Stimulated activated effector memory CD8-positive, alpha-beta T cell treated with anti-CD3 and anti-CD28 coated beads, Interleukin-12 subunit alpha, Interleukin-12 subunit beta, amount 100 ng/mL, for 72 hours (primary cell): ENCODE results near the gene MPPED2.

ENCODE experiments used
- ATAC-seq: fragments of 150-1000 bp; cut with Tn5 transposase; 2 replicates; pipeline ENCODE4 v1.10.0; 2021
- DNase-seq, 2 donors: peaks; one replicate each; pipeline ENCODE4 v3.0.0; 2021 to 2022; ENCODE audit warnings: low spot score in 2 of 2
- H3K27ac Mint-ChIP-seq: one replicate; pipeline ENCODE4 v1.8.0; 2022; ENCODE audit warnings: mild to moderate bottlenecking, mixed read lengths
- H3K36me3 Mint-ChIP-seq: one replicate; pipeline ENCODE4 v1.8.0; 2022; ENCODE audit warnings: mild to moderate bottlenecking, mixed read lengths
- H3K4me1 Mint-ChIP-seq: one replicate; pipeline ENCODE4 v1.8.0; 2022; ENCODE audit warnings: mixed read lengths
- H3K4me3 Mint-ChIP-seq: one replicate; pipeline ENCODE4 v1.8.0; 2022; ENCODE audit warnings: mild to moderate bottlenecking, mixed read lengths
- H3K9me3 Mint-ChIP-seq: one replicate; pipeline ENCODE4 v1.8.0; 2022; ENCODE audit warnings: mixed read lengths

The MPPED2 gene

DNA sequence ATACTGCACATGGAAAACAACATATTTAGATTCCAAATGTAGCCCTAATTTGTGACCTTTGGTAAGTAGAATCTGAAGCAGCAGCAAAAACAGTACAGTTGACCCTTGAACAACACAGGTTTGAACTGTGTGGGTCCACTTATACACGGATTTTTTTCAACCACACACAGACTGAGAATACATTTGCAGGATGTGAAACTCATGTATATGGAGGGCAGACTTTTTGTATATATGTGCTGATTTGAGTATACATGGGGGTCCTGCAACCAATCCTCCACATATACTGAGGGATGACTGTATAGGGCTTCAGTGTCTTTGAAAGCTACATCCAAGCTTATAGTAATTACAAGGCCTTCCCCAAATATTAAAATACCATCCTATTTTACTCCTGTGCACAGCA is 120.5 kb downstream of the MPPED2 start:
- no peak overlapping the region for H3K4me3 Mint-ChIP-seq
- DNase-seq (no peak), ATAC-seq (no peak)
- H3K36me3 Mint-ChIP-seq: no peaks in the 10 kb centered on the region
- no peaks in the 10 kb centered on the region for H3K9me3 Mint-ChIP-seq
- H3K27ac Mint-ChIP-seq: no peak overlapping the region
- no peaks in the 10 kb centered on the region for H3K4me1 Mint-ChIP-seq

DNA sequence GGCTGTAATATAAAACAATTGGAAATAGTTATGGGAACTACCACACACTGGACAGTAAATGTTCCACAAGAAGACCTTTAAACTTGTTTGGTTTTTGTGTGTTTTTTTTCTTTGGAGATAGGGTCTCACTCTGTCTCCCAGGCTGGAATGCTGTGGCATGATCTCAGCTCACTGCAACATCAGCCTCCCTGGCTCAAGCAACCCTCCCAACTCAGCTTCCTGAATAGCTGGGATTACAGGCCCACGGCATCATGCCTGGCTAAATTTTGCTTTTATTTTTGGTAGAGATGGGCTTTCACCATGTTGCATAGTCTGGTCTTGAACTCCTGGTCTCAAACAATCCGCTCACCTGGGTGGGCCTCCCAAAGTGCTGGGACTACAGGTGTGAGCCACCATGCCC is 121.0 kb downstream of the MPPED2 start:
- ATAC-seq (no peak), DNase-seq (no peak)
- no peaks in the 10 kb centered on the region for H3K9me3 Mint-ChIP-seq
- no peaks in the 10 kb centered on the region for H3K36me3 Mint-ChIP-seq
- H3K4me3 Mint-ChIP-seq: no peak overlapping the region
- H3K4me1 Mint-ChIP-seq: no peaks in the 10 kb centered on the region
- H3K27ac Mint-ChIP-seq: no peak overlapping the region

DNA sequence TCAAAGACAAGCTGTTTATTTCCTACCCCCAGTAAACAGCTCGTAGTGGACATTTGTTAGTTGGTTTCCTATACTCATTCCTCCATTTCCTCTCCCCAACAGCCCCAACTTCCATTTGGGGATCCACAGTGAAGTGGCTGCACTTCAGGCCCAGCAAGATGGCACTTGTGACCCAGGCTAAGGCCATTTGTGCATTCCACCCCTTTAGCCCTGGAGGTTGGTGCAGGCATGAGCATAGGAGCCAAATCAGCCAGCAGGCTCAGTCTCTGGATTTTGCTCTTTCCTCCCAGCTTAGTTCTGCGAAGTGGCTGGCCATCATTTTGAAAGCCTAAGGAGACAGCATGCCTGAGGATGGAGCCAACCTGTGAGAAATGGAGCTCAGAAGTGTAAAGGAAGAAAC is 122.9 kb downstream of the MPPED2 start:
- ATAC-seq: no peak
- Mint-ChIP-seq H3K27ac (no peak overlapping the region), H3K4me3 (no peak overlapping the region), H3K9me3 (no peaks in the 10 kb centered on the region), H3K36me3 (no peaks in the 10 kb centered on the region), H3K4me1 (no peaks in the 10 kb centered on the region)
- no peak for DNase-seq

DNA sequence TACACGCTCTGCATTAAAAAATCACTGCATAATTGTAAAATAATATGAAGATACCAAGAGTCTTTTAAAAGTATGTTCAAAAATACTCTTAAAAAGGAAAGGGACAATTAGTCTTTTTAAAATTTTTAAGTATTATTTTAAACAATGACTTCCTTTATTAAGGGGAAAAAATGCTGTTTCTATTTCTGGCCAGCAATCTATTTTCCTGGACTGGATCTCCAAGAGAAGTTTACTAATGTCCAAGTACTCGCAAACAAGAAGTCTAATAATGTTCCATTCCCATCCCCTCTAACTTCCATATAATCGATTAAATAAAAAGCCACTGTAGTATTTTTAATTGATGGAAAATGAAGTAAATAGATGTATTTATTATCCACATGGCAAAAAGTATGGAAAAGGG is 123.7 kb downstream of the MPPED2 start:
- DNase-seq: no peak
- Mint-ChIP-seq H3K27ac (no peak overlapping the region), H3K9me3 (no peaks in the 10 kb centered on the region)

DNA sequence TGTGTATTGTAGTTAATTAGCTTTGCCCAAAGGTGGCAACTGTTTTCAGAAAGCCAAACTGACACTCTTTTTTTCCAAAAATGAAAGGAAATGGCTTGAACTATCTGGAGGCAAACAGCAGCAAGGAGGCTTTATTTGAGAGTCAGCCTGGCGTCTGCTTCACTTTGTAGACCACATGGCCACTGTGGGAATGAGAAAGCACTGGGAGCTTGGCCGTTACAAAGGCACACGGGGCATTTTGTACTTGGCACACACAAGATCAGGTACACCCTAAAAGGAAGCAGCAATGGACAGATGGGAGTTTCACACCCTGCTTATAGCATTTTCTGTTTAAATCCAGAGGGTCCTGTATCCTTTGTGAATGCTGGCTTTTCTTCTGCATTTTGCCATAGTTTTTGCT is 126.3 kb downstream of the MPPED2 start:
- H3K4me1 Mint-ChIP-seq: no peaks in the 10 kb centered on the region
- no peak for DNase-seq
- H3K9me3 Mint-ChIP-seq: no peaks in the 10 kb centered on the region
- H3K36me3 Mint-ChIP-seq: no peaks in the 10 kb centered on the region
- H3K4me3 Mint-ChIP-seq: no peak overlapping the region
- H3K27ac Mint-ChIP-seq: no peak overlapping the region
- ATAC-seq: no peak

More for the DNA sequence above, 123.7 kb downstream of the MPPED2 start:
- ATAC-seq: no peak
- H3K36me3 Mint-ChIP-seq: no peaks in the 10 kb centered on the region
- no peak overlapping the region for H3K4me3 Mint-ChIP-seq
- no peaks in the 10 kb centered on the region for H3K4me1 Mint-ChIP-seq

DNA sequence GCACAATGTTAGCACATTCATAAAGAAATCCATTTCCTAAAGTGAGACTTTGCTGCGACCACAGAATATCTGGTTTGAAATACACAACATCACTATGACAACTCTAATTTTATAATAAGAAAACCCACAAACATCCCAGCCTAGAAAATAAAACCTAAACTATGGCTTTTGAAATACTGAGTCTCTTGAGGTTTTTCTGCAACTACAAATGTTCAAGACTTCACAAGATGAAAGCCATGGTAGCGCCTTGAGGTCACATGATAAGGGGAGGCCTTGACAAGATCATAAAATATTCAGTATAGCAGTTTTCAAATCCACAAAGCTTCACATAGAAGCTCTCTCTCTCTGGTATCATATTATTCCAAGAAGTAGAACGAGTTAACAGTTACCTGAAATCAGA is 126.8 kb downstream of the MPPED2 start:
- no peaks in the 10 kb centered on the region for H3K36me3 Mint-ChIP-seq
- ATAC-seq: no peak
- no peaks in the 10 kb centered on the region for H3K9me3 Mint-ChIP-seq
- H3K4me1 Mint-ChIP-seq: no peaks in the 10 kb centered on the region
- H3K27ac Mint-ChIP-seq: no peak overlapping the region
- no peak overlapping the region for H3K4me3 Mint-ChIP-seq
- no peak for DNase-seq

DNA sequence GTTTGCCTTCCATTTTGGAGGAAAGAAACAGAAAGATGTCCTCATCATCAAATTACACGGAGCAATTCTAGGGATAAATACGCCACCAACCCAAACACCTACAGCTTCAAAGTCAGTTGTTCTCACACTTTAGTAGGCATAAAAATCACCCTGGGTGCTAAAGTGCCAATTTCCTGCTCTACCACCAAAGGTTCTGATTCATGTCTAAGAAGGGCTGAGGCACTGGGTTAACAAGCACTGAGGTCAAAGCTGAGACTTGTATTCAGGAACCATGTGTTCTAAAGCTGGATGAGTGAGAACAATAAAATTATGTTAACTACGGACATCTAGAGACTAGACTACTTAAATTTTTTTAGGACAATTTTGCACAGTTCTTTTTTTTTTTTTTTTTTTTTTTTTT is 127.6 kb downstream of the MPPED2 start:
- DNase-seq (no peak), ATAC-seq (no peak)
- H3K36me3 Mint-ChIP-seq: no peaks in the 10 kb centered on the region
- H3K27ac Mint-ChIP-seq: no peak overlapping the region
- H3K4me3 Mint-ChIP-seq: no peak overlapping the region
- H3K4me1 Mint-ChIP-seq: no peaks in the 10 kb centered on the region
- no peaks in the 10 kb centered on the region for H3K9me3 Mint-ChIP-seq

DNA sequence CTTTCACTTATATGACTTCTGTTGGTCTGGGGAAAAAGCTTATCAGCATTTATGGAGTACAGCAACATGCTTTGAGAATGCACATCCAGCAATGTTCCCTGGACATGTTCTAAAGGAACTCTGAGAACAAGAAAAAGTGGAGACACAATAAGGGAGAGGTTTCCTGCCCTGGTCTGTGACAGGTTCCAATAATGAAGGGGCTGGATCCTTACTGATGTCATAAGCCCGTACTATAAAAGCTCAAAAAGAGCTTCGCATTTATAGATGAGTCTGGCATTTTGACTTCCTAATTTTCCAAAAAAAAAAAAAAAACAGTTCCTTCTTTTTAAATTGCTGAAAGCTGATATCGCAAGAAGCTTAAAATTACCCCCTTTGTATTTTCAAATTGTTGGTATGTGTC is 129.1 kb downstream of the MPPED2 start:
- H3K27ac Mint-ChIP-seq: no peak overlapping the region
- ATAC-seq (no peak), DNase-seq (no peak)
- no peaks in the 10 kb centered on the region for H3K9me3 Mint-ChIP-seq
- H3K36me3 Mint-ChIP-seq: no peaks in the 10 kb centered on the region
- H3K4me1 Mint-ChIP-seq: peaks cover 3% of the 10 kb centered on the region
- H3K4me3 Mint-ChIP-seq: no peak overlapping the region

DNA sequence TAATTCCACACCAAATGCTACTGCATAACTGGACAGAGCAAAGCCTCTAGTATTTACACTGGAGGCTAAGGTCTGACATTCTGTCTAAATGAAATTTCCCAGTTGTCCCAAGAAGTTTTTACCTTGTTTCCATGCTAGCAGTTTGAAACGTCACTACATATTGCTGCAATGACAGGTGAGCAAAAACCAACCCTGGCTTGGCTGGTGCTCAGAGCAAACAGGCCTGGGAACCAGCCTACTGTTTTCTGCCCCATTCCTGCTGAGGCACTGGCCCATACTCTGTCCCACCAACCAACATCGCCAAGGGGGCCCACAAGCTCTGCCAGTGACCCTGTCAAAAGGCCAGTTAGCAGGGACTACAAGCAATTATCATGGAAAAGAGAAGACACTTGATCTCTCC is 131.1 kb downstream of the MPPED2 start:
- H3K9me3 Mint-ChIP-seq: no peaks in the 10 kb centered on the region
- DNase-seq (no peak), ATAC-seq (no peak)
- H3K4me1 Mint-ChIP-seq: peaks cover 5% of the 10 kb centered on the region
- H3K27ac Mint-ChIP-seq: no peak overlapping the region
- H3K4me3 Mint-ChIP-seq: no peak overlapping the region
- H3K36me3 Mint-ChIP-seq: no peaks in the 10 kb centered on the region

DNA sequence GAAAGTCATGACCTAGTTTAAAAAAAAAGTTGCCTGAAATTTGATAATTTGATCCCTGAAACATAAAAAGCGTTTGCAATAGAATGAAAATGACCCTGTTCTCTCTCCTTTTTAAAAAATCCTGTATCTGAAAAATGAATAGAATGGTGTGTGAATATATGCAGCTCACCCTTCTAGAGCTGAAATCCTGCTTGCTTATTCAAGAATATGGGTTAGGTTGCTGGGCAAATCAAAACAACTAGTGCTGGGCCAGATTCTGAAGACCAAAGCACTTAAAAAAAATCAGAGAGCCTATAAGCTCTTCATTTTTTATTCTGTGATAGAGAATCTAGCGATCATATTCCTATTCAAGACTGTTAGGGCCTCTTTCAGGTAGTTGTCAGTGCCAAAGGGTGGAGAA is 131.6 kb downstream of the MPPED2 start:
- H3K36me3 Mint-ChIP-seq: no peaks in the 10 kb centered on the region
- H3K4me3 Mint-ChIP-seq: no peak overlapping the region
- no peak overlapping the region for H3K27ac Mint-ChIP-seq
- peaks cover 5% of the 10 kb centered on the region for H3K4me1 Mint-ChIP-seq
- DNase-seq (no peak), ATAC-seq (no peak)
- no peaks in the 10 kb centered on the region for H3K9me3 Mint-ChIP-seq

DNA sequence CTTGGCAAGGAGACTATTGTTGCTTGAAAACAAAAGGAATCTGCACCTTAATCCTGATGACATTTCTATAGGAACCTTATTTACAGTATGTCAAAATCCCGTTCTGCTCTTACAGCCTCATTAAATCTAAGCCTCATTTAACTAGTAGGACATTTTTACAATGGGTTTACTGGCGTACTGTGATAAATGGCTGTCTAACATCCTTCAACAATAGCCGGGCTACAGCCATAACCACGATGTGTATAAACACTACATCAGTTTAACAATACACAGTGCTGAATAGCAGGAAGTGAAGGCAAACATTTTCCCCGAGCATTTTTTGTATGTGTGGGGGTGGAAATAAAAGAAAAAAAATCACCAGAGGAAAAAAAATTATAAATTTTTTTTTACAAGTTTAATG is 132.0 kb downstream of the MPPED2 start:
- DNase-seq: no peak
- H3K27ac Mint-ChIP-seq: no peak overlapping the region
- no peak overlapping the region for H3K4me3 Mint-ChIP-seq
- no peaks in the 10 kb centered on the region for H3K36me3 Mint-ChIP-seq
- no peaks in the 10 kb centered on the region for H3K9me3 Mint-ChIP-seq
- peaks cover 5% of the 10 kb centered on the region for H3K4me1 Mint-ChIP-seq
- ATAC-seq: no peak

DNA sequence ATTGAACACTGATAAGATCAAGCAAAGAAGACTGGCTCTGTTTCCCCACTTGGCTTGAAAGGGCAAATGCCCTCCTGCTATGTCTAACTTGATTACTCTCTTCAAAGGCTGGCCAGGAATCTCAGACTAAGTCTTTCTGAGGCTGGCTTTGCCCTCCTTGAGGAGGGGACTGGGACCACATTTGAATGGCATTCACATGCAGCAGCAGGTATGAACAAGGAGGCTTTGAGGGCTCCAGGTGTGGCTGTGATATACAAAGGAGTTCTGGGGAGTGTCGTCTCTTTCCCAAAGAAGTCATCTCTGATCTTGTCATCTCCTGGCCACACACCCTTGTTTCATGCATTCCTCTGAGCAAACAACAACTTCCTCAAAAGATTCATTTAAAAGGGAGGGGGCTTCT is 132.4 kb downstream of the MPPED2 start:
- H3K36me3 Mint-ChIP-seq: no peaks in the 10 kb centered on the region
- H3K4me1 Mint-ChIP-seq: peaks cover 5% of the 10 kb centered on the region
- H3K27ac Mint-ChIP-seq: no peak overlapping the region
- H3K9me3 Mint-ChIP-seq: no peaks in the 10 kb centered on the region
- no peak overlapping the region for H3K4me3 Mint-ChIP-seq
- ATAC-seq (no peak), DNase-seq (no peak)

DNA sequence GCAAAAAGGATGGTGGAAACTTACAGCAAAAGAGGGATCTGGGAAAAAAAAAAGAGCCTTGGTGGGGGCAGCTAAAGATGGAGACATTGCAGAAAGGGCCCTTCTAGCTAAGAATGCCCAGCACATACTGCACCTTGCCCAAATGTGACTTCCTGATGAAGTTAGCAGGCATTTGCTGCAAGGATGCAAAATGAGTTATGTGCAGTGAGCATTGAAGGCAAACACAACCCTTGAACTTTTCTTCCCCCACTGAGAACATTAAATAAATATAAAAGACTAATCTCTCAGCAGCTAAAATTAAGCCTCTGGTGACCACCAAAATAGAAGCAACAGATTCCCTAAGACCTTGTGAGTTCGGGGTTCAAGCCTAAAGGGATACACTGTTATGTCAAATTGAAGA is 133.3 kb downstream of the MPPED2 start:
- H3K9me3 Mint-ChIP-seq: no peaks in the 10 kb centered on the region
- DNase-seq (no peak), ATAC-seq (no peak)
- H3K36me3 Mint-ChIP-seq: no peaks in the 10 kb centered on the region
- H3K27ac Mint-ChIP-seq: no peak overlapping the region
- H3K4me1 Mint-ChIP-seq: peaks cover 5% of the 10 kb centered on the region
- no peak overlapping the region for H3K4me3 Mint-ChIP-seq

DNA sequence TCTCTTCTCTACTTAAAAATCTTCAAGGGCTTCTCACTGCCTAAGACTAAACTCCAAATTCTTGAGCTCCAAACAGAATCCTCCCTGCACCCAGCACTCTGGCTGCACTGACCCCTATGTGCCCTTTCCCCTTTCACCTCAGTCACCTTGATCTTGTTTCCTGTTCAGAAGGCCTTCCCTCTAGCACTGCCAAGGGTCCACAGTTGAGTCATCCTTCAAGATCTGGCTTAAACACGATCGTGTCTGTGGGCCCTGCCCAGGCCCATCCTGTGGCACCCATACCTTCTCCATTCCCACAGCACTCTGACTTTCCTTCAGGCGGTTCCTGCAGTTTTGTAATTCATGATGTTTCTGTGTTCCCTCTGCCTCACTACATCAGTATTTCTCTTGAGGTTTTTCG is 134.0 kb downstream of the MPPED2 start:
- no peak overlapping the region for H3K4me3 Mint-ChIP-seq
- ATAC-seq (no peak), DNase-seq (no peak)
- peaks cover 5% of the 10 kb centered on the region for H3K4me1 Mint-ChIP-seq
- H3K9me3 Mint-ChIP-seq: no peaks in the 10 kb centered on the region
- H3K27ac Mint-ChIP-seq: no peak overlapping the region
- no peaks in the 10 kb centered on the region for H3K36me3 Mint-ChIP-seq

DNA sequence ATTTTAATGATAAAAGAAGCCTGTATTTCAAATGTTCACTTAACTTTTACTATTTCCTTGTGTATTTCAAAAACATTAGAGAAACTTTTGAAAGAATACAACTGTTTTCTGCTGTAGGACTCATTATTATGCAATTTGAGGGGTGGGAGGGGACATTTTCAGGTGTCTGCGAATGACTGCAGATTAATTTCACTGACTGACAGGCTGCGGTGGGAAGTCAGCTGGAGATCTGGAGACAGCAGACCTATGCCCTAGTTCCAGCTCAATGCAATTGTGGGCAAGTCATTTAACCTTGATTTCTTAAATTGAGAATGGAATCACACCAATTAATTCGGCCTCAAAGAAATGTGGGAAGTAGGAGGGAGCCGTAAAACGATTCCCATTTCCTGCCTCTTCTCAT is 134.5 kb downstream of the MPPED2 start:
- ATAC-seq: no peak
- Mint-ChIP-seq H3K4me1 (peaks cover 5% of the 10 kb centered on the region), H3K36me3 (no peaks in the 10 kb centered on the region), H3K9me3 (no peaks in the 10 kb centered on the region), H3K27ac (no peak overlapping the region), H3K4me3 (no peak overlapping the region)
- DNase-seq: no peak

DNA sequence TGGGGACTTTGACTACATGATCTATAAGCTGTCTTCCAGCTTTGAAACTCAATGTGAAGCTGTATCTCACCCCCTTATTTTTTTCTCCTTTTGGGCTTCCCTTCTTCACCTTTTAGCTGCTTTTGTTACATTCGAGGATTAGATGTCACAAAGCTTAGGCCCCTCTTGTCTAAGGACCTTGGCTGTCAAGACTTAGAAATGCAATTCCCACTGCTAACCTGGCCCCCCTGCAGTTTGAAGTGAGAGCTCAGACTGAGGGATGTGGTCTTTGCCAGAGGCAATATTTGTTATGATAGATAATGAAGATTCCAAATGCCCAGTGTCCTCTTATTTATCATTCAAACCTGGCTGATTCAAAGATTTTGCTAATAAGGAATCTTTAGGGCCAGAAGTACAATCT is 135.0 kb downstream of the MPPED2 start:
- ATAC-seq (no peak), DNase-seq (no peak)
- Mint-ChIP-seq H3K4me1 (peaks cover 5% of the 10 kb centered on the region), H3K27ac (no peak overlapping the region), H3K9me3 (no peaks in the 10 kb centered on the region), H3K4me3 (no peak overlapping the region), H3K36me3 (no peaks in the 10 kb centered on the region)

DNA sequence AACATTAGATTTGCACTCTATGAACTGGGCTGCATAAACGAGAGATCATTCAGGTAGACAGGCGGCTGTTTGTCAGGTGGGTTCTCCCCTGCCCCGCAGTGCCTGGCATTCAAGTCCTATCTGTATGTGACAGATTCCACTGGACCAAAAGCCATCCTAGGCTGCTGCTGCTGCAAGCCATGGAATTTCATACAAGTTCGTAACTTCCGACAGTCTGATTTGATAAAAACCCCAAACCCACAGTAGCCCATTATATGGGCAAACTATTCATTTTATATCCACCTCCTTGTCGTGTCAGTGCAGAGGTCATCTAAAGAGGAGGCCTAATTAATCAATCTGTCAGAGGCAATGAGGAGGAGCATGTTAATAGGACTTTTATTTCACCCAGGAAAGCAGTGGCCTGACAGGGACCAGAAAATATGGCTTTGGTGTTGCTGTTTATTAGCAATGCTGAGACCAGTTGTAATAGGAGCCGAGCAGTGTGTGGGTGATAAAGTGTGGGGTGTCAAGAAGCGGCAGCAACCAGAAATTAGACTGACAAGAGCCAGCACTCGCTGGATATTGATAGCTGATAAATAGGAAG is 139.0 kb downstream of the MPPED2 start:
- Mint-ChIP-seq H3K4me1 (peaks cover 3% of the 10 kb centered on the region), H3K4me3 (no peak overlapping the region), H3K9me3 (no peaks in the 10 kb centered on the region), H3K36me3 (no peaks in the 10 kb centered on the region), H3K27ac (no peak overlapping the region)
- DNase-seq (no peak), ATAC-seq (no peak)
